Thyroid gland (tissue), 4 donors: Measurements from ENCODE around the gene RNF26. TPM values are rescaled to one million over a fixed set of nuclear protein-coding genes. Genes with fewer than 3 reads are reported as not detected.
A peak's percentile ranks its signal among the peaks of the same experiment; 100 is the strongest.

Experiments used
- DNase-seq, 2 donors: peaks; one replicate each; pipeline ENCODE4 v3.0.0-alpha.2; 2019
- H3K27ac ChIP-seq, 3 donors: fragments of 200-600 bp; sonication (generic); 1 replicate in 2 of 3; 2 replicates in 1 of 3; pipeline ENCODE4 v1.5.1; 2016 to 2019; ENCODE audit warnings: mild to moderate bottlenecking in 1 of 3, moderate library complexity in 1 of 3
- H3K27me3 ChIP-seq: fragments of 200-600 bp; sonication (generic); one replicate; pipeline ENCODE4 v1.5.1; 2019
- H3K36me3 ChIP-seq, 2 donors: fragments of 200-600 bp; sonication (generic); one replicate each; pipeline ENCODE4 v1.5.1; 2016 to 2019
- H3K4me1 ChIP-seq, 2 donors: fragments of 200-600 bp; sonication (generic); one replicate each; pipeline ENCODE4 v1.5.1; 2017 to 2019
- H3K4me3 ChIP-seq, 3 donors: fragments of 200-600 bp; sonication (generic); replicated peaks in 1 of 3; 1 replicate in 2 of 3; 2 replicates in 1 of 3; pipeline ENCODE4 v1.5.1; 2016; ENCODE audit warnings: mild to moderate bottlenecking in 1 of 3
- H3K9me3 ChIP-seq: fragments of 200-600 bp; sonication (generic); one replicate; pipeline ENCODE4 v1.5.1; 2017
- POLR2A ChIP-seq, 2 donors: fragments of 450-650 bp; IDR thresholded peaks; one replicate each; pipeline ENCODE4 v1.6.1; 2017; ENCODE audit warnings: antibody characterized with exemption in 2 of 2, mild to moderate bottlenecking in 2 of 2, moderate library complexity in 1 of 2
- WGBS, 2 donors: methylation state at CpG; one replicate each; pipeline ENCODE4 v1.1.5; 2017; 5-methylcytosine and 5-hydroxymethylcytosine counted together
- intact Hi-C: fragments of 100-400 bp; cut with DNase I; formaldehyde crosslinking; loops from one replicate; pipeline ENCODE4 v1.15.1; 2023
- total RNA-seq, 4 donors: library from RNA; depleted of rRNA; stranded (reverse); fragments of >200 nt; gene quantifications; one replicate each; pipeline ENCODE4 v1.2.3, GENCODE V29; 2016
- TF ChIP-seq, protein P1 (sequence below), 6 experiments: fragments of 200-600 bp in 3 of 6; fragments of 450-650 bp in 3 of 6; sonication (generic) in 3 of 6; IDR thresholded peaks; one replicate each; pipeline ENCODE4 v1.5.1; 2016 to 2019; ENCODE audit warnings: antibody characterized with exemption in 6 of 6, mild to moderate bottlenecking in 2 of 6, inconsistent platforms in 1 of 6, moderate library complexity in 1 of 6

RNF26 gene
- total RNA-seq, 4 donors from 2014 or later, result 10.1 to 18.9 (median 14.1) TPM

- no peak for TF ChIP-seq POLR2A (IDR thresholded peaks at IDR 0.05)
- TF ChIP-seq, protein P1, sequence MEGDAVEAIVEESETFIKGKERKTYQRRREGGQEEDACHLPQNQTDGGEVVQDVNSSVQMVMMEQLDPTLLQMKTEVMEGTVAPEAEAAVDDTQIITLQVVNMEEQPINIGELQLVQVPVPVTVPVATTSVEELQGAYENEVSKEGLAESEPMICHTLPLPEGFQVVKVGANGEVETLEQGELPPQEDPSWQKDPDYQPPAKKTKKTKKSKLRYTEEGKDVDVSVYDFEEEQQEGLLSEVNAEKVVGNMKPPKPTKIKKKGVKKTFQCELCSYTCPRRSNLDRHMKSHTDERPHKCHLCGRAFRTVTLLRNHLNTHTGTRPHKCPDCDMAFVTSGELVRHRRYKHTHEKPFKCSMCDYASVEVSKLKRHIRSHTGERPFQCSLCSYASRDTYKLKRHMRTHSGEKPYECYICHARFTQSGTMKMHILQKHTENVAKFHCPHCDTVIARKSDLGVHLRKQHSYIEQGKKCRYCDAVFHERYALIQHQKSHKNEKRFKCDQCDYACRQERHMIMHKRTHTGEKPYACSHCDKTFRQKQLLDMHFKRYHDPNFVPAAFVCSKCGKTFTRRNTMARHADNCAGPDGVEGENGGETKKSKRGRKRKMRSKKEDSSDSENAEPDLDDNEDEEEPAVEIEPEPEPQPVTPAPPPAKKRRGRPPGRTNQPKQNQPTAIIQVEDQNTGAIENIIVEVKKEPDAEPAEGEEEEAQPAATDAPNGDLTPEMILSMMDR (IDR thresholded peaks at IDR 0.05), result no peak
- no peak overlapping the region for H3K27ac ChIP-seq
- H3K36me3 ChIP-seq, result no peaks in the 10 kb centered on the region
- no peak for DNase-seq
- H3K4me3 ChIP-seq, result no peak overlapping the region
- no peaks in the 10 kb centered on the region for H3K9me3 ChIP-seq
- 79 to 88% methylated on average over 10 of the region's 10 CpGs for WGBS, 2 donors
- H3K27me3 ChIP-seq, result no peaks in the 10 kb centered on the region
- intact Hi-C loops, result no loop called here
- H3K4me1 ChIP-seq, result peaks cover 33 to 48% of the 10 kb centered on the region in 2 donors
These were observed 25.3 kb downstream of the RNF26 start for GRCh38 chr11:119359365-119360214.

GRCh38 chr11:119361056-119361787 is 26.9 kb downstream of the RNF26 start:
- peak; percentile 81 for DNase-seq
- H3K4me1 ChIP-seq, result peaks cover 37 to 55% of the 10 kb centered on the region in 2 donors
- 31 to 47% methylated on average over 7 to 8 of the region's 8 CpGs for WGBS, 2 donors

GRCh38 chr11:119361941-119362725 is 27.8 kb downstream of the RNF26 start:
- Histone ChIP-seq H3K36me3 (no peaks in the 10 kb centered on the region), H3K9me3 (no peaks in the 10 kb centered on the region), H3K27ac (peak overlapping the region; percentile 76 to 88 (median 85)), H3K4me1 (peaks cover 37 to 52% of the 10 kb centered on the region in 2 donors), H3K27me3 (no peaks in the 10 kb centered on the region), H3K4me3 (no peak overlapping the region)
- TF ChIP-seq POLR2A (IDR thresholded peaks at IDR 0.05), result no peak
- TF ChIP-seq, protein P1 (IDR thresholded peaks at IDR 0.05), result no peak
- intact Hi-C loops, result no loop called here
- WGBS, 2 donors, result 75 to 78% methylated on average over 11 of the region's 11 CpGs
- DNase-seq, result peak in 1 of 2 donors; percentile 31

More at GRCh38 chr11:119361056-119361787, 26.9 kb downstream of the RNF26 start:
- intact Hi-C loops, result no loop called here
- TF ChIP-seq POLR2A (IDR thresholded peaks at IDR 0.05), result peak in 1 of 2 donors; percentile 37
- TF ChIP-seq, protein P1 (IDR thresholded peaks at IDR 0.05), result peak in 2 of 6 experiments; percentile 13 to 25
- H3K27me3 ChIP-seq, result no peaks in the 10 kb centered on the region
- no peaks in the 10 kb centered on the region for H3K36me3 ChIP-seq
- no peaks in the 10 kb centered on the region for H3K9me3 ChIP-seq
- peak overlapping the region; percentile 76 to 88 (median 85) for H3K27ac ChIP-seq
- H3K4me3 ChIP-seq, result no peak overlapping the region

DNA sequence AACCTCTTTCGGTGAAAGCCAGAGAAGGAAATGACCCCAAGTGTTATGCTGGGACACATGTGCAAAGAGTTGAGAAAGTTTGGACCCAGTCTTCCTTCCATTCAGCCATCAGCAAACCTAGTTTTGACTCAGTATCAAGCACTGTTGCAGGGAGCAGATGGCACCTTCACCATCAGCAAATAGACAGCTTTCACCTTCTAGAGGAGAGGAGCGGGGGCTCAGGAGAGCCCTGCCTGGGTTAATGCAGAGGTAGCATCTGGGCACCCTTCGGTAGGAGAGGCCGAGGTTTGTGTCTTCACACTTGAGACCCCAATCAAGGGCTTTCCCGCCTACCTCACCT is 28.4 kb downstream of the RNF26 start:
- Histone ChIP-seq H3K9me3 (no peaks in the 10 kb centered on the region), H3K27me3 (no peaks in the 10 kb centered on the region), H3K36me3 (no peaks in the 10 kb centered on the region), H3K4me1 (peaks cover 37 to 52% of the 10 kb centered on the region in 2 donors), H3K27ac (peak overlapping the region; percentile 36 to 88 (median 85)), H3K4me3 (no peak overlapping the region)
- intact Hi-C loops, result no loop called here
- no peak for DNase-seq
- WGBS, 2 donors, result 87% methylated on average over 5 of the region's 5 CpGs
- no peak for TF ChIP-seq POLR2A (IDR thresholded peaks at IDR 0.05)
- TF ChIP-seq, protein P1 (IDR thresholded peaks at IDR 0.05), result no peak
